Colonic mucosa (tissue), 4 donors: ENCODE measurements around the gene BCR. TPM values are rescaled to one million over a fixed set of nuclear protein-coding genes. Genes with fewer than 3 reads are reported as not detected.

Experiments
- DNase-seq: peaks from one replicate; pipeline ENCODE4 v3.0.0-alpha.2; 2020
- H3K27ac ChIP-seq: fragments of 200-600 bp; one replicate; pipeline ENCODE4 v1.8.0; 2021
- H3K27me3 ChIP-seq: fragments of 200-600 bp; one replicate; pipeline ENCODE4 v1.8.0; 2021
- H3K36me3 ChIP-seq: fragments of 200-600 bp; one replicate; pipeline ENCODE4 v1.8.0; 2021
- H3K4me1 ChIP-seq: fragments of 200-600 bp; one replicate; pipeline ENCODE4 v1.8.0; 2021; ENCODE audit warnings: mild to moderate bottlenecking
- H3K4me3 ChIP-seq: fragments of 200-600 bp; one replicate; pipeline ENCODE4 v1.8.0; 2021
- H3K9ac ChIP-seq, 2 donors: one replicate each; pipeline ENCODE4 v1.7.0; 2013; ENCODE audit warnings: control low read depth in 2 of 2, low read depth in 2 of 2, low read length in 2 of 2
- H3K9me3 ChIP-seq: fragments of 200-600 bp; one replicate; pipeline ENCODE4 v1.8.0; 2021
- CTCF ChIP-seq: fragments of 200-600 bp; IDR thresholded peaks from one replicate; pipeline ENCODE4 v1.8.0; 2022; ENCODE audit warnings: antibody characterized with exemption, mild to moderate bottlenecking
- intact Hi-C: fragments of 100-400 bp; cut with DNase I; formaldehyde crosslinking; loops from one replicate; pipeline ENCODE4 v1.14.1; 2022
- total RNA-seq, 2 donors: library from RNA; stranded (reverse); fragmentation: NEBNext Ultra II Directional in 1 of 2; extraction: Animal tissue kit (Norgen Biotek cat#: 25700) in 1 of 2; gene quantifications; one replicate each; pipeline ENCODE4 v1.2.1, GENCODE V29; 2021
- donor health status: healthy.
- donor health status: DM: no; HTN: no; CAD: no.
- donor health status: DM: no; HTN: no; CAD: no.

The BCR gene
- total RNA-seq, 2 donors from 2014 or later, result 39.2 to 57.8 TPM

GRCh38 chr22:23267226-23268043 is 87.1 kb downstream of the BCR start:
- no peaks in the 10 kb centered on the region for H3K4me1 ChIP-seq
- no peak overlapping the region for H3K27ac ChIP-seq
- no peak overlapping the region for H3K9ac ChIP-seq
- no peak for DNase-seq
- peaks cover under 1% of the 10 kb centered on the region for H3K36me3 ChIP-seq
- H3K9me3 ChIP-seq, result no peaks in the 10 kb centered on the region
- H3K27me3 ChIP-seq, result no peaks in the 10 kb centered on the region
- intact Hi-C loops, result no loop called here
- TF ChIP-seq CTCF, result no peak
- H3K4me3 ChIP-seq, result no peak overlapping the region

- Histone ChIP-seq H3K27me3 (no peaks in the 10 kb centered on the region), H3K27ac (no peak overlapping the region), H3K4me1 (no peaks in the 10 kb centered on the region), H3K36me3 (peaks cover 7% of the 10 kb centered on the region), H3K4me3 (no peak overlapping the region), H3K9me3 (no peaks in the 10 kb centered on the region), H3K9ac (no peak overlapping the region)
- no peak for TF ChIP-seq CTCF
- intact Hi-C loops, result no loop called here
- no peak for DNase-seq
Observed at GRCh38 chr22:23268139-23268712, 87.9 kb downstream of the BCR start.

GRCh38 chr22:23268877-23269276 is 88.6 kb downstream of the BCR start:
- H3K27me3 ChIP-seq, result no peaks in the 10 kb centered on the region
- H3K4me1 ChIP-seq, result no peaks in the 10 kb centered on the region
- no peak overlapping the region for H3K9ac ChIP-seq
- H3K27ac ChIP-seq, result no peak overlapping the region
- H3K36me3 ChIP-seq, result peaks cover 7% of the 10 kb centered on the region
- TF ChIP-seq CTCF, result no peak
- intact Hi-C loops, result no loop called here
- no peaks in the 10 kb centered on the region for H3K9me3 ChIP-seq
- DNase-seq, result no peak
- no peak overlapping the region for H3K4me3 ChIP-seq

- Histone ChIP-seq H3K4me1 (no peaks in the 10 kb centered on the region), H3K36me3 (peaks cover 7% of the 10 kb centered on the region), H3K27me3 (no peaks in the 10 kb centered on the region), H3K4me3 (no peak overlapping the region), H3K9me3 (no peaks in the 10 kb centered on the region), H3K9ac (no peak overlapping the region), H3K27ac (no peak overlapping the region)
- no peak for TF ChIP-seq CTCF
- intact Hi-C loops, result no loop called here
- DNase-seq, result no peak
Observed at GRCh38 chr22:23269441-23270211, 89.3 kb downstream of the BCR start.

- no peak overlapping the region for H3K4me3 ChIP-seq
- H3K9me3 ChIP-seq, result no peaks in the 10 kb centered on the region
- H3K27me3 ChIP-seq, result no peaks in the 10 kb centered on the region
- no peak overlapping the region for H3K9ac ChIP-seq
- no peak overlapping the region for H3K27ac ChIP-seq
- no peak for TF ChIP-seq CTCF
- peaks cover 7% of the 10 kb centered on the region for H3K36me3 ChIP-seq
- no peak for DNase-seq
- intact Hi-C loops, result no loop called here
- no peaks in the 10 kb centered on the region for H3K4me1 ChIP-seq
Observed at GRCh38 chr22:23270212-23270733, 90.0 kb downstream of the BCR start.
